H9 (cell line): ENCODE results near the gene RBM19. TPM values are rescaled to one million over a fixed set of nuclear protein-coding genes. Genes with fewer than 3 reads are reported as not detected.

Experiments
- DNase-seq: peaks from one replicate; pipeline ENCODE4 v3.0.0-alpha.2; 2017
- H2AFZ ChIP-seq: one replicate; pipeline ENCODE4 v1.6.1; 2013; ENCODE audit warnings: mild to moderate bottlenecking, low read length, control low read depth, moderate library complexity
- H2AK5ac ChIP-seq: 2 replicates; pipeline ENCODE4 v1.6.1; 2013; ENCODE audit warnings: low read length, control low read depth, mixed read lengths; ENCODE audit not compliant: insufficient read length
- H2BK120ac ChIP-seq: one replicate; pipeline ENCODE4 v1.6.1; 2013; ENCODE audit warnings: low read depth, mild to moderate bottlenecking, low read length, control low read depth, inconsistent platforms; ENCODE audit not compliant: poor library complexity, severe bottlenecking
- H2BK12ac ChIP-seq: 2 replicates; pipeline ENCODE4 v1.6.1; 2013; ENCODE audit warnings: low read length, control low read depth, mixed read lengths, low read depth; ENCODE audit not compliant: insufficient read length
- H2BK15ac ChIP-seq: 2 replicates; pipeline ENCODE4 v1.6.1; 2013; ENCODE audit warnings: low read depth, low read length, control low read depth
- H2BK20ac ChIP-seq: one replicate; pipeline ENCODE4 v1.6.1; 2013; ENCODE audit warnings: low read depth, mild to moderate bottlenecking, low read length, control low read depth, inconsistent platforms; ENCODE audit not compliant: poor library complexity, severe bottlenecking
- H2BK5ac ChIP-seq: 2 replicates; pipeline ENCODE4 v1.6.1; 2013; ENCODE audit warnings: low read length, control low read depth, mixed read lengths; ENCODE audit not compliant: insufficient read length
- H3K14ac ChIP-seq: 2 replicates; pipeline ENCODE4 v1.6.1; 2013; ENCODE audit warnings: low read length, control low read depth; ENCODE audit not compliant: insufficient read depth
- H3K18ac ChIP-seq: 2 replicates; pipeline ENCODE4 v1.6.1; 2013; ENCODE audit warnings: low read depth, mild to moderate bottlenecking, mixed read lengths, low read length, control low read depth; ENCODE audit not compliant: insufficient read length
- H3K23ac ChIP-seq: 2 replicates; pipeline ENCODE4 v1.6.1; 2013; ENCODE audit warnings: low read length, control low read depth, mixed read lengths, low read depth; ENCODE audit not compliant: insufficient read length
- H3K23me2 ChIP-seq: 2 replicates; pipeline ENCODE4 v1.6.1; 2013; ENCODE audit warnings: low read depth, mild to moderate bottlenecking, mixed read lengths, low read length, control low read depth; ENCODE audit not compliant: insufficient read length, poor library complexity, severe bottlenecking
- H3K27ac ChIP-seq: 2 replicates; pipeline ENCODE4 v1.5.1; 2013; ENCODE audit warnings: low read length, control low read depth, mixed read lengths, low read depth; ENCODE audit not compliant: insufficient read length
- H3K27me3 ChIP-seq: 2 replicates; pipeline ENCODE4 v1.6.1; 2013; ENCODE audit warnings: low read length, control low read depth, inconsistent platforms; ENCODE audit not compliant: insufficient read depth
- H3K4ac ChIP-seq: 2 replicates; pipeline ENCODE4 v1.6.1; 2013; ENCODE audit warnings: low read depth, mild to moderate bottlenecking, control low read depth, inconsistent platforms, low read length, moderate library complexity
- H3K4me1 ChIP-seq: 2 replicates; pipeline ENCODE4 v1.6.1; 2013; ENCODE audit warnings: low read length, control low read depth, inconsistent platforms; ENCODE audit not compliant: insufficient read depth
- H3K4me2 ChIP-seq: 2 replicates; pipeline ENCODE4 v1.6.1; 2013; ENCODE audit warnings: low read length, control low read depth, mixed read lengths; ENCODE audit not compliant: insufficient read length, insufficient read depth
- H3K56ac ChIP-seq: 2 replicates; pipeline ENCODE4 v1.6.1; 2013; ENCODE audit warnings: low read depth, mild to moderate bottlenecking, mixed read lengths, low read length, control low read depth; ENCODE audit not compliant: insufficient read length
- H3K79me1 ChIP-seq: 2 replicates; pipeline ENCODE4 v1.6.1; 2013; ENCODE audit warnings: low read depth, mild to moderate bottlenecking, moderate library complexity, low read length, control low read depth, inconsistent platforms; ENCODE audit not compliant: insufficient read depth, poor library complexity, severe bottlenecking
- H3K79me2 ChIP-seq: 2 replicates; pipeline ENCODE4 v1.6.1; 2013; ENCODE audit warnings: low read length, control low read depth, inconsistent platforms; ENCODE audit not compliant: insufficient read depth
- H3K9ac ChIP-seq: 2 replicates; pipeline ENCODE4 v1.6.1; 2013; ENCODE audit warnings: low read length, control low read depth, mixed read lengths; ENCODE audit not compliant: insufficient read length; ENCODE audit errors: extremely low read depth
- H3K9me3 ChIP-seq: one replicate; pipeline ENCODE4 v1.6.1; 2013; ENCODE audit warnings: low read depth, low read length, inconsistent platforms; ENCODE audit not compliant: control insufficient read depth
- H3T11ph ChIP-seq: one replicate; pipeline ENCODE4 v1.6.1; 2013; ENCODE audit warnings: mild to moderate bottlenecking, low read length, control low read depth, inconsistent platforms
- H4K20me1 ChIP-seq: one replicate; pipeline ENCODE4 v1.6.1; 2013; ENCODE audit not compliant: control insufficient read depth, insufficient read length, insufficient read depth
- H4K5ac ChIP-seq: 2 replicates; pipeline ENCODE4 v1.6.1; 2013; ENCODE audit warnings: low read depth, mild to moderate bottlenecking, mixed read lengths, low read length, control low read depth; ENCODE audit not compliant: insufficient read length
- H4K8ac ChIP-seq: replicated peaks from 2 replicates; pipeline ENCODE4 v1.6.1; 2013; ENCODE audit warnings: low read length, control low read depth, mixed read lengths, low read depth; ENCODE audit not compliant: insufficient read length
- H4K91ac ChIP-seq: 2 replicates; pipeline ENCODE4 v1.6.1; 2013; ENCODE audit warnings: low read depth, mild to moderate bottlenecking, moderate library complexity, mixed read lengths, low read length, control low read depth; ENCODE audit not compliant: insufficient read length
- H3K27ac Mint-ChIP-seq, 3 experiments: 2 replicates in 2 of 3; 3 replicates in 1 of 3; pipeline ENCODE4 v1.8.0; 2020 to 2021; ENCODE audit warnings: mixed read lengths in 3 of 3, mild to moderate bottlenecking in 1 of 3, moderate library complexity in 1 of 3
- H3K27me3 Mint-ChIP-seq: 2 replicates; pipeline ENCODE4 v1.8.0; 2021; ENCODE audit warnings: low read depth, mild to moderate bottlenecking, moderate library complexity, mixed read lengths
- H3K36me3 Mint-ChIP-seq, 3 experiments: 2 replicates in 2 of 3; 3 replicates in 1 of 3; pipeline ENCODE4 v1.8.0; 2020 to 2021; ENCODE audit warnings: low read depth in 3 of 3, mixed read lengths in 3 of 3; ENCODE audit not compliant: insufficient read depth in 1 of 3
- H3K4me1 Mint-ChIP-seq, 2 experiments: 2 replicates each; pipeline ENCODE4 v1.8.0; 2020; ENCODE audit warnings: mixed read lengths in 2 of 2
- H3K4me3 Mint-ChIP-seq, 2 experiments: 2 replicates in 1 of 2; 3 replicates in 1 of 2; pipeline ENCODE4 v1.8.0; 2020 to 2021; ENCODE audit warnings: mild to moderate bottlenecking in 2 of 2, mixed read lengths in 2 of 2, moderate library complexity in 1 of 2
- H3K9me3 Mint-ChIP-seq, 2 experiments: 2 replicates in 1 of 2; 3 replicates in 1 of 2; pipeline ENCODE4 v1.8.0; 2020; ENCODE audit warnings: mild to moderate bottlenecking in 2 of 2, mixed read lengths in 2 of 2, moderate library complexity in 1 of 2
- CTCF ChIP-seq: fragments of 200-600 bp; sonication (generic); conservative IDR thresholded peaks from 3 replicates; pipeline ENCODE4 v1.8.0; 2021; ENCODE audit warnings: antibody characterized with exemption, mild to moderate bottlenecking
- WGBS: extraction: QIAGEN DNeasy Blood & Tissue Kit; methylation state at CpG from one replicate; pipeline ENCODE4 v1.1.7; 2013; ENCODE audit warnings: missing lambda C conversion rate, low lambda C conversion rate, mixed read lengths; ENCODE audit not compliant: insufficient read length; ENCODE audit errors: extremely low coverage; 5-methylcytosine and 5-hydroxymethylcytosine counted together
- total RNA-seq: library from RNA; stranded (reverse); gene quantifications from 2 replicates; pipeline ENCODE4 v1.2.1, GENCODE V29; 2021

The RBM19 gene
- total RNA-seq, 1 experiment from 2014 or later: 32.2 TPM

GRCh38 chr12:113973109-113973904 lies 7.2 kb upstream of the RBM19 start:
- Histone ChIP-seq H3K9ac (no peak overlapping the region), H3K56ac (no peak overlapping the region), H3K14ac (no peak overlapping the region), H4K91ac (no peak overlapping the region), H4K20me1 (no peaks in the 10 kb centered on the region), H3K23ac (no peak overlapping the region), H3K4me2 (no peak overlapping the region), H3K4ac (no peak overlapping the region), H2BK5ac (no peak overlapping the region), H2AK5ac (no peak overlapping the region), H3K79me2 (no peaks in the 10 kb centered on the region), H3K18ac (no peak overlapping the region), H2BK15ac (no peak overlapping the region), H3K79me1 (no peaks in the 10 kb centered on the region), H3K27ac (no peak overlapping the region), H3K9me3 (no peaks in the 10 kb centered on the region), H4K8ac (no peak overlapping the region), H2BK12ac (no peak overlapping the region), H3K23me2 (no peaks in the 10 kb centered on the region), H3K27me3 (no peaks in the 10 kb centered on the region), H2BK120ac (no peak overlapping the region), H3K4me1 (no peaks in the 10 kb centered on the region), H2AFZ (no peak overlapping the region), H4K5ac (no peak overlapping the region), H3T11ph (no peak overlapping the region), H2BK20ac (no peak overlapping the region)
- H3K4me3 Mint-ChIP-seq: no peak overlapping the region
- H3K27me3 Mint-ChIP-seq: peaks cover 60% of the 10 kb centered on the region
- WGBS: no CpG with 5 or more reads among the region's 10 CpGs
- no peak overlapping the region for H3K27ac Mint-ChIP-seq
- no peaks in the 10 kb centered on the region for H3K9me3 Mint-ChIP-seq
- no peaks in the 10 kb centered on the region for H3K36me3 Mint-ChIP-seq
- DNase-seq: no peak
- 0 out of 4 replicates have a peak, but pooled peaks cover 0 to 3% of the 10 kb centered on the region in 2 experiments for H3K4me1 Mint-ChIP-seq
- no peak for TF ChIP-seq CTCF
